ENCODE measurements around the gene TSPAN10. TPM values are rescaled to one million over a fixed set of nuclear protein-coding genes. Genes with fewer than 3 reads are reported as not detected.

Gene TSPAN10
- total and polyA plus RNA-seq, 2 experiments from 2014 or later = 2.6 to 4.7 TPM

DNA sequence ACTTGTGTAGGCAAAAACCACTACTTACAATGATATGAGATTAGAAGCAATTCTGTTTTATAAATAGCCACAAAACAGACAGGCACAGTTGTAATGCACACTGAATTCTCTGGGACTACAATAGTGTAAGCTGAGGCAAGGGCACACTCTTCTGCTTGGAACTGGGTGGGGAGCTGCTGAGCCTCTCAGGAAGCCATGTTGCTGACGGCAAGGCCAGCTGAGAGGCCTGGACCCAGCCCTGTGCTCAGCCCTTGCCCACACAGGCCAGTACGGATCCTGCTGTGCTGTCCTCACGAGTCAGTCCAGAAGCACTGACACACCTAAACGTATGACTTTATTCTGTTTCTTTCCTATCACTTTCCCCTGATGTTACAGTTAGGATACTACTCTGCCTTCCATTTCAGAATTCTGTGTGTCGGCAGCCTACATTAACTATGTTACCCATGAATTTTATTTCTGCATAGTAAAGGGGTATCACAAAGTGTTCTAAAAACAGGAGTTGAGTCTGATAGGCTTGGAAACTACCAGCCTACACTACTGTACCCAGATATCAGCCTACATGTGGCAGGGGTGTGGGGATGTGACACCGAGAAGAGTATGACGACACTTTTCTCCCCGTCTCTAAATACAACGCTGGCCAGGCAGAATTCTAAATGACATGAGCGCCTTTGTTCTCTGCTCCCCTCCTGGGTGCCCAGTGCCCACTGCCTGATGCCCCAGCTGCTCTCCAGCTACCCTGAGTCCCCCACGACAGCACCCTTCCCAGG, 43.7 kb upstream of the TSPAN10 start:
- Histone ChIP-seq H2AFZ (no peak overlapping the region), H3K27ac (no peak overlapping the region), H3K4me3 (no peak overlapping the region), H3K79me2 (ENCODE audit: insufficient read depth) (peaks cover 40% of the 10 kb centered on the region), H3K27me3 (replicated peaks; ENCODE audit: insufficient read depth) (no peaks in the 10 kb centered on the region), H3K4me2 (ENCODE audit: unreplicated experiment) (no peak overlapping the region), H4K20me1 (ENCODE audit: insufficient read depth) (no peaks in the 10 kb centered on the region), H3K4me1 (ENCODE audit: insufficient read depth) (peaks cover 14% of the 10 kb centered on the region), H3K9ac (no peak overlapping the region), H3K9me2 (ENCODE audit: insufficient read depth) (no peaks in the 10 kb centered on the region), H3K36me3 (ENCODE audit: low read depth) (peaks cover 49% of the 10 kb centered on the region), H3F3A (ENCODE audit: insufficient read depth) (peaks cover 2% of the 10 kb centered on the region), H3K9me3 (ENCODE audit: low read depth) (no peaks in the 10 kb centered on the region)
- WGBS, 2 experiments (ENCODE audit: low coverage in 1 of 2, low lambda C conversion rate in 2 of 2, missing lambda C conversion rate in 2 of 2) = 93 to 94% methylated on average over 11 of the region's 11 CpGs
- in situ Hi-C loops (cut with MboI) = loop anchor here (10.0 kb wide), 1 partner anchor 62 kb away; the partner anchor contains the start of gene PDE6G
- TF ChIP-seq EZH2phosphoT487 (IDR thresholded peaks at IDR 0.05; ENCODE audit: insufficient read depth, low read depth) (no peak), EZH2 (IDR thresholded peaks at IDR 0.05; ENCODE audit: insufficient read depth, poor library complexity, severe bottlenecking) (no peak)
- DNase-seq = no peak

- Histone ChIP-seq H3K9me3 (ENCODE audit: low read depth) (no peaks in the 10 kb centered on the region), H4K20me1 (ENCODE audit: insufficient read depth) (no peaks in the 10 kb centered on the region), H3K4me1 (ENCODE audit: insufficient read depth) (peaks cover 31% of the 10 kb centered on the region), H2AFZ (no peak overlapping the region), H3F3A (ENCODE audit: insufficient read depth) (peaks cover 50% of the 10 kb centered on the region), H3K79me2 (ENCODE audit: insufficient read depth) (peaks cover 59% of the 10 kb centered on the region), H3K4me2 (ENCODE audit: unreplicated experiment) (peak overlapping the region; percentile 24), H3K27ac (peak overlapping the region; percentile 38), H3K4me3 (peak overlapping the region; percentile 1; the same call in 1 of the 2 replicates), H3K9ac (peak overlapping the region; percentile 18; the same call in 1 of the 2 replicates), H3K27me3 (replicated peaks; ENCODE audit: insufficient read depth) (no peaks in the 10 kb centered on the region), H3K9me2 (ENCODE audit: insufficient read depth) (no peaks in the 10 kb centered on the region), H3K36me3 (ENCODE audit: low read depth) (peaks cover 48% of the 10 kb centered on the region)
- WGBS, 2 experiments (ENCODE audit: low coverage in 1 of 2, low lambda C conversion rate in 2 of 2, missing lambda C conversion rate in 2 of 2) = 34 to 39% methylated on average over 10 of the region's 10 CpGs
- in situ Hi-C loops (cut with MboI) = loop anchor here (10.0 kb wide), 1 partner anchor 55 kb away; the partner anchor contains the start of gene PDE6G
- peak; percentile 88 for DNase-seq
- no peak for TF ChIP-seq EZH2phosphoT487 (IDR thresholded peaks at IDR 0.05; ENCODE audit: insufficient read depth, low read depth)
- TF ChIP-seq EZH2 (IDR thresholded peaks at IDR 0.05; ENCODE audit: insufficient read depth, poor library complexity, severe bottlenecking) = no peak
Observed at GRCh38 chr17:81599719-81600486, 37.1 kb upstream of the TSPAN10 start.

DNA sequence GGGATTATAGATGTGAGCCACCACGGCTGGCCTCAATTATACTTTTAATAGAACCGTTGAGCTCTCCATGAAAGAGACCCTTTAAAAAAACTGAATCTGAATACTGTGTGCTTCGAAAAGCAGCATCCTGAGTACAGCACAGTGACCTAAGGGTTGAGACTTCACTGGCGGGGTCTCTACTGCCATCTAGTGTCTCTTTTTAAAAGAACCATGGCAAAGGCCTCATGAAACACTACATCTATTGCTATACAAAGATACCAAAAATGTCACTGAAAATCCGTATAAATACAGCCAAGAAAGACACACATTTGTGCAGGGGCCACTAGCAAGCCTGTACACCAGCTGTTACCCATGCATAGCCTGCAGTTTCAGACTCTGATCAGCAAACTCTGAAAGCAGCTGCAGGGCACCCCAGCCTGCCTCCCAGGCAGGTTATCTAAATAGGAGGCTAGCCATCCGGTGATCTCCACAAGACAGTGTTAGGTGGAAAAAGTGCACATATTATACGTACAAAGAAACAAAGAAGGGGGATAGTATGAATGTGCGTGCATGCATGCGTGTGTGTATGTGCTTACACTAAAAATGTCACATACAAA, 35.4 kb upstream of the TSPAN10 start:
- Histone ChIP-seq H3K4me1 (ENCODE audit: insufficient read depth) (peaks cover 21% of the 10 kb centered on the region), H3F3A (ENCODE audit: insufficient read depth) (peaks cover 50% of the 10 kb centered on the region), H3K27me3 (replicated peaks; ENCODE audit: insufficient read depth) (no peaks in the 10 kb centered on the region), H4K20me1 (ENCODE audit: insufficient read depth) (no peaks in the 10 kb centered on the region), H2AFZ (no peak overlapping the region), H3K9me2 (ENCODE audit: insufficient read depth) (no peaks in the 10 kb centered on the region), H3K4me3 (no peak overlapping the region), H3K9ac (no peak overlapping the region), H3K27ac (no peak overlapping the region), H3K4me2 (ENCODE audit: unreplicated experiment) (no peak overlapping the region), H3K9me3 (ENCODE audit: low read depth) (no peaks in the 10 kb centered on the region), H3K36me3 (ENCODE audit: low read depth) (peaks cover 43% of the 10 kb centered on the region), H3K79me2 (ENCODE audit: insufficient read depth) (peaks cover 62% of the 10 kb centered on the region)
- 30 to 33% methylated on average over 9 of the region's 9 CpGs for WGBS, 2 experiments (ENCODE audit: low coverage in 1 of 2, low lambda C conversion rate in 2 of 2, missing lambda C conversion rate in 2 of 2)
- peak; percentile 79 for DNase-seq
- in situ Hi-C loops (cut with MboI) = no loop called here
- TF ChIP-seq EZH2 (IDR thresholded peaks at IDR 0.05; ENCODE audit: insufficient read depth, poor library complexity, severe bottlenecking) = no peak
- TF ChIP-seq EZH2phosphoT487 (IDR thresholded peaks at IDR 0.05; ENCODE audit: insufficient read depth, low read depth) = no peak

DNA sequence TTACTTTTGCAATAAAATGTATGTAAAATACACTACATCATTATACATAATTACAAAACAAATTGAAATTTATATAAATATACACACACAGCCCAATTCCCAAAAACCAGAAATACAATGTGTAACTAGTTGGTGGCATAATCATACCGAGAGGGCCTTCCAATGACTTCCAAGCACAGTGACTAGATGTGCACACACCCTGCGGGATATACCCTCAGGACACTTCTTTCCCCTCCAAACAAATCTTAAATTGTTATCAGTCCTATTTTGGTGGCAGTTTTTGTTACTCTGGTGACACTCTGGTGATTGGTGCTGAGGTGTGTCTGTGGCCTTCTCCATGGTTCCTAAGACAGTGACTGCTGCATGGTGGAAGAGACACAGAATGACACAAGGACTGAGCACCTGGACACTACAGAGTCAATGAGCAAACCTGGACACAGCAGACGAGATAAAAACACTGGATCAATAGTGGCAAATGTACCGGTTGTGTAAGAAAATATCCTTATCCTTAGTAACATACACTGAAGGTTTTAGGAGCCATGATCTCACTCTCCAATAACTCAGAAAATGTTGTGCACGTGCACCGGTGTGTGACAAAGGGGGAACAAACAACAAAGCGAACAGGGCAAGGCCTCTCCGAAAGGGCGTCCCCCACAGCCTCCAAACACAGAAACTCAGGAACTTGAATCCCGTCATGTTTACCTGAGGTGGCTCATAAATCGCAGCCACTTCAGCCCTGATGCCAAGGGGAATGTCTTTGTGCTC, 33.0 kb upstream of the TSPAN10 start:
- H3F3A ChIP-seq (ENCODE audit: insufficient read depth) = peaks cover 52% of the 10 kb centered on the region
- TF ChIP-seq EZH2 (IDR thresholded peaks at IDR 0.05; ENCODE audit: insufficient read depth, poor library complexity, severe bottlenecking) = no peak
- TF ChIP-seq EZH2phosphoT487 (IDR thresholded peaks at IDR 0.05; ENCODE audit: insufficient read depth, low read depth) = no peak
- H3K4me1 ChIP-seq (ENCODE audit: insufficient read depth) = peaks cover 34% of the 10 kb centered on the region
- H2AFZ ChIP-seq = no peak overlapping the region
- H3K9me3 ChIP-seq (ENCODE audit: low read depth) = no peaks in the 10 kb centered on the region
- H3K9ac ChIP-seq = no peak overlapping the region
- no peak overlapping the region for H3K4me2 ChIP-seq (ENCODE audit: unreplicated experiment)
- in situ Hi-C loops (cut with MboI) = no loop called here
- no peak for DNase-seq
- H3K4me3 ChIP-seq = no peak overlapping the region
- no peak overlapping the region for H3K27ac ChIP-seq
- no peaks in the 10 kb centered on the region for H3K27me3 ChIP-seq (replicated peaks; ENCODE audit: insufficient read depth)
- H3K79me2 ChIP-seq (ENCODE audit: insufficient read depth) = peaks cover 62% of the 10 kb centered on the region
- 86 to 87% methylated on average over 11 of the region's 11 CpGs for WGBS, 2 experiments (ENCODE audit: low coverage in 1 of 2, low lambda C conversion rate in 2 of 2, missing lambda C conversion rate in 2 of 2)
- H3K36me3 ChIP-seq (ENCODE audit: low read depth) = peaks cover 36% of the 10 kb centered on the region
- no peaks in the 10 kb centered on the region for H3K9me2 ChIP-seq (ENCODE audit: insufficient read depth)
- H4K20me1 ChIP-seq (ENCODE audit: insufficient read depth) = no peaks in the 10 kb centered on the region

All from GM23248 (cell line).